Suprapubic skin (tissue), 4 donors: Measurements from ENCODE around the gene LIPG. TPM values are rescaled to one million over a fixed set of nuclear protein-coding genes. Genes with fewer than 3 reads are reported as not detected.
"Not testable (repeated sequence)": the region's sequence is repeated elsewhere in the genome, so short reads cannot be mapped to it uniquely, and the experiment has no call there.

Experiments used
- DNase-seq, 2 donors: peaks; one replicate each; pipeline ENCODE4 v3.0.0-alpha.2; 2019; ENCODE audit warnings: low spot score in 2 of 2
- H3K27ac ChIP-seq: fragments of 200-600 bp; sonication (generic); one replicate; pipeline ENCODE4 v1.5.1; 2019
- H3K27me3 ChIP-seq: fragments of 200-600 bp; sonication (generic); one replicate; pipeline ENCODE4 v1.5.1; 2019
- H3K36me3 ChIP-seq: fragments of 200-600 bp; sonication (generic); one replicate; pipeline ENCODE4 v1.5.1; 2019
- H3K4me1 ChIP-seq: fragments of 200-600 bp; sonication (generic); one replicate; pipeline ENCODE4 v1.5.1; 2019
- H3K4me3 ChIP-seq: fragments of 200-600 bp; sonication (generic); one replicate; pipeline ENCODE4 v1.5.1; 2019; ENCODE audit warnings: mild to moderate bottlenecking
- H3K9me3 ChIP-seq: fragments of 200-600 bp; sonication (generic); one replicate; pipeline ENCODE4 v1.5.1; 2019
- CTCF ChIP-seq, 2 donors: fragments of 200-600 bp in 1 of 2; fragments of 450-650 bp in 1 of 2; sonication (generic) in 1 of 2; IDR thresholded peaks; one replicate each; pipeline ENCODE4 v1.5.1; 2016 to 2019; ENCODE audit warnings: antibody characterized with exemption in 2 of 2, mild to moderate bottlenecking in 1 of 2, moderate library complexity in 1 of 2
- EP300 ChIP-seq: sonication (generic); formaldehyde crosslinking; IDR thresholded peaks from one replicate; pipeline ENCODE4 v1.6.1; 2017; ENCODE audit warnings: antibody characterized with exemption
- POLR2A ChIP-seq, 2 donors: fragments of 450-650 bp; IDR thresholded peaks; one replicate each; pipeline ENCODE4 v1.6.1; 2017; ENCODE audit warnings: antibody characterized with exemption in 2 of 2, mild to moderate bottlenecking in 2 of 2, moderate library complexity in 2 of 2
- POLR2AphosphoS5 ChIP-seq, 3 donors: sonication (generic); formaldehyde crosslinking; IDR thresholded peaks; one replicate each; pipeline ENCODE4 v1.6.1; 2017; ENCODE audit warnings: antibody characterized with exemption in 3 of 3
- WGBS: methylation state at CpG from one replicate; pipeline ENCODE4 v1.1.5; 2018; 5-methylcytosine and 5-hydroxymethylcytosine counted together
- total RNA-seq, 4 donors: library from RNA; depleted of rRNA; stranded (reverse); fragments of >200 nt; gene quantifications; one replicate each; pipeline ENCODE4 v1.1.0, GENCODE V29; 2016

Gene LIPG
- total RNA-seq, 4 donors from 2014 or later = 6.9 to 11.8 (median 9.1) TPM

- 86% methylated on average over 3 of the region's 3 CpGs for WGBS
- no peak for TF ChIP-seq CTCF (IDR thresholded peaks at IDR 0.05)
- TF ChIP-seq POLR2A (IDR thresholded peaks at IDR 0.05) = no peak
- TF ChIP-seq POLR2AphosphoS5 (IDR thresholded peaks at IDR 0.05) = no peak
- TF ChIP-seq EP300 = no peak
- Histone ChIP-seq H3K36me3 (no peaks in the 10 kb centered on the region), H3K4me1 (peaks cover 18% of the 10 kb centered on the region), H3K27me3 (peaks cover 37% of the 10 kb centered on the region), H3K9me3 (no peaks in the 10 kb centered on the region), H3K27ac (no peak overlapping the region), H3K4me3 (no peak overlapping the region)
- DNase-seq = no peak
Measured at GRCh38 chr18:49566217-49566770, 4.4 kb downstream of the LIPG start.

- no peak for DNase-seq
- H3K9me3 ChIP-seq = no peaks in the 10 kb centered on the region
- TF ChIP-seq POLR2A (IDR thresholded peaks at IDR 0.05) (no peak), POLR2AphosphoS5 (IDR thresholded peaks at IDR 0.05) (no peak)
- no peaks in the 10 kb centered on the region for H3K36me3 ChIP-seq
- H3K4me1 ChIP-seq = peaks cover 12% of the 10 kb centered on the region
- H3K4me3 ChIP-seq = no peak overlapping the region
- peaks cover 31% of the 10 kb centered on the region for H3K27me3 ChIP-seq
- whole genome bisulfite sequencing = no CpG with 5 or more reads among the region's 2 CpGs
- no peak overlapping the region for H3K27ac ChIP-seq
Measured at GRCh38 chr18:49566985-49567384, 5.1 kb downstream of the LIPG start.

- H3K36me3 ChIP-seq = no peaks in the 10 kb centered on the region
Measured at GRCh38 chr18:49569724-49570123, 7.9 kb downstream of the LIPG start.

GRCh38 chr18:49570836-49571235, 9.0 kb downstream of the LIPG start:
- DNase-seq = no peak
- Histone ChIP-seq H3K4me3 (no peak overlapping the region), H3K27ac (no peak overlapping the region), H3K4me1 (no peaks in the 10 kb centered on the region), H3K9me3 (no peaks in the 10 kb centered on the region), H3K36me3 (no peaks in the 10 kb centered on the region), H3K27me3 (no peaks in the 10 kb centered on the region)
- WGBS = 88% methylated on average over 5 of the region's 5 CpGs
- no peak for TF ChIP-seq POLR2A (IDR thresholded peaks at IDR 0.05)
- TF ChIP-seq EP300 = no peak

More at GRCh38 chr18:49569724-49570123, 7.9 kb downstream of the LIPG start:
- 57% methylated on average over 6 of the region's 6 CpGs for WGBS
- Histone ChIP-seq H3K4me1 (no peaks in the 10 kb centered on the region), H3K4me3 (no peak overlapping the region), H3K27ac (no peak overlapping the region), H3K9me3 (no peaks in the 10 kb centered on the region), H3K27me3 (peaks cover 6% of the 10 kb centered on the region)
- no peak for DNase-seq
- TF ChIP-seq POLR2A (IDR thresholded peaks at IDR 0.05) = no peak
- TF ChIP-seq CTCF (IDR thresholded peaks at IDR 0.05) = no peak
- TF ChIP-seq POLR2AphosphoS5 (IDR thresholded peaks at IDR 0.05) = no peak

- H3K27me3 ChIP-seq = no peaks in the 10 kb centered on the region
- DNase-seq = no peak
- H3K27ac ChIP-seq = no peak overlapping the region
- no peaks in the 10 kb centered on the region for H3K4me1 ChIP-seq
- H3K9me3 ChIP-seq = no peaks in the 10 kb centered on the region
- WGBS = 92% methylated on average over 11 of the region's 11 CpGs
- no peak overlapping the region for H3K4me3 ChIP-seq
- H3K36me3 ChIP-seq = no peaks in the 10 kb centered on the region
- TF ChIP-seq EP300 (no peak), POLR2A (IDR thresholded peaks at IDR 0.05) (no peak), POLR2AphosphoS5 (IDR thresholded peaks at IDR 0.05) (no peak), CTCF (IDR thresholded peaks at IDR 0.05) (no peak)
Measured at GRCh38 chr18:49572611-49573345, 10.9 kb downstream of the LIPG start.

GRCh38 chr18:49573835-49574234, 12.0 kb downstream of the LIPG start:
- no peaks in the 10 kb centered on the region for H3K4me1 ChIP-seq
- no peaks in the 10 kb centered on the region for H3K36me3 ChIP-seq
- H3K4me3 ChIP-seq = no peak overlapping the region
- H3K27me3 ChIP-seq = no peaks in the 10 kb centered on the region
- TF ChIP-seq EP300 = no peak
- 94% methylated on average over 2 of the region's 2 CpGs for WGBS
- no peak for DNase-seq
- no peaks in the 10 kb centered on the region for H3K9me3 ChIP-seq
- no peak overlapping the region for H3K27ac ChIP-seq

- H3K9me3 ChIP-seq, H3K4me3 ChIP-seq, DNase-seq, H3K27ac ChIP-seq, H3K27me3 ChIP-seq, H3K4me1 ChIP-seq, H3K36me3 ChIP-seq: not testable (repeated sequence)
- WGBS = 70% methylated on average over 2 of the region's 2 CpGs
Measured at GRCh38 chr18:49579041-49579440, 17.2 kb downstream of the LIPG start.

- not testable (repeated sequence) for H3K9me3 ChIP-seq, H3K27me3 ChIP-seq, H3K27ac ChIP-seq, H3K4me3 ChIP-seq, DNase-seq, H3K36me3 ChIP-seq, H3K4me1 ChIP-seq
- 89% methylated on average over 2 of the region's 2 CpGs for WGBS
Measured at GRCh38 chr18:49579583-49579982, 17.7 kb downstream of the LIPG start.
